Measurements from ENCODE around the gene ALOX15B. TPM values are rescaled to one million over a fixed set of nuclear protein-coding genes. Genes with fewer than 3 reads are reported as not detected.

ALOX15B gene
- total and polyA plus RNA-seq, 2 of the 13 experiments (the other 11 are each of a cell fraction or from before 2014, with no cell fraction given) = not detected

DNA sequence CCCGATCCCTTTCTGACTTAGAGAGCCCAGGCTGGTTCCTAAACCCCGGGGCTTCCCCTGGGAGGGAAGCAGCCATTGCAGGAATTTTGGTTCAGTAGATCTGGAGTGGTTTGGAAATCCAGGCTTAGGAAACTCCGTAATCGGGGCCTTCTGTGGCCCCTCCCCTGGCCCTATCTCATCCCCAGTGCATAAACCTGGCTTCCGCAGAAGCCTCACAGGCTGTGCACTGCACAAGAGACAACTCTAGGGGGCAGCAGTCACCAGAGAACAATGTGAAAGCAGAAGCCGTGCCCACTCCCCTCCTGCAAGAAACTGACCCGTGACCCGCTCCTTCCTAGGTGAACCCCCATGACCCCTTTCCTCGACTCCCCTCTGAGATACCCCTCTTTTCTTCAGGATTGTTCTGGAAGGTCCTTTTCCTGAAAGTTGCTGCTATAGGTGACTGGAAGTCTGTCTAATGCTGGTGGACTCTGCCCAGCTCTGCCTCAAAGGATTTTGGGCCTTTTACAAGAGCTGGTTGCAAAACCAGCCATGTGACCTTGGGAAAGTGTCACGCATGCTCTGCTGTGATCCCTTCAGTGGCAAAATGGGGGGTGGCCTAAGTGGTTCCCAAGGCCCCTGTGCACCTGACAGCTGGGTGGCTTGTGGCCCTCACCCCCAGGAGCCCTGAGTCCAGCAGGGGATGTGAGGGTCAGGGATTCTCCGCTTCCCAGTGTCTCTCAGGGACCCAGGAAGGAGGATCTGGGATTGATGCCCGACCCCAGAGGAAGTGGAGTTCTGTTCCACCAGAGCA, 22.0 kb upstream of the ALOX15B start (continued):
- TF ChIP-seq, protein P1, sequence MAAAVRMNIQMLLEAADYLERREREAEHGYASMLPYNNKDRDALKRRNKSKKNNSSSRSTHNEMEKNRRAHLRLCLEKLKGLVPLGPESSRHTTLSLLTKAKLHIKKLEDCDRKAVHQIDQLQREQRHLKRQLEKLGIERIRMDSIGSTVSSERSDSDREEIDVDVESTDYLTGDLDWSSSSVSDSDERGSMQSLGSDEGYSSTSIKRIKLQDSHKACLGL (CRISPR knock-in tag; IDR thresholded peaks at IDR 0.05) = no peak
- TF ChIP-seq KAT2B (IDR thresholded peaks at IDR 0.05; ENCODE audit: borderline replicate concordance, low read depth, low read length) (no peak), ARID2 (CRISPR knock-in tag; IDR thresholded peaks at IDR 0.05; ENCODE audit: borderline replicate concordance) (no peak), SOX6 (IDR thresholded peaks at IDR 0.05) (no peak), SOX6 (CRISPR knock-in tag; IDR thresholded peaks at IDR 0.05) (no peak), ZSCAN30 (CRISPR knock-in tag; IDR thresholded peaks at IDR 0.05) (no peak), TEAD3 (CRISPR knock-in tag; optimal IDR thresholded peaks at IDR 0.05; ENCODE audit: borderline replicate concordance) (peak; percentile 35), MEIS2 (CRISPR knock-in tag; IDR thresholded peaks at IDR 0.05) (no peak), THAP7 (CRISPR knock-in tag; IDR thresholded peaks at IDR 0.05) (no peak), ARNTL (CRISPR knock-in tag; IDR thresholded peaks at IDR 0.05) (no peak), ZBTB20 (CRISPR knock-in tag; IDR thresholded peaks at IDR 0.05; ENCODE audit: borderline replicate concordance, low read depth) (no peak), ISX (CRISPR knock-in tag; conservative IDR thresholded peaks at IDR 0.05) (no peak), ZNF441 (CRISPR knock-in tag; IDR thresholded peaks at IDR 0.05; ENCODE audit: borderline replicate concordance) (peak; percentile 60; the same call in 1 of the 2 replicates), ZNF510 (CRISPR knock-in tag; IDR thresholded peaks at IDR 0.05; ENCODE audit: low read depth) (no peak), ZNF501 (CRISPR knock-in tag; IDR thresholded peaks at IDR 0.05) (0 out of 2 replicates have a peak, but pooled peaks have one; percentile 18)
- TF ChIP-seq, protein P2, sequence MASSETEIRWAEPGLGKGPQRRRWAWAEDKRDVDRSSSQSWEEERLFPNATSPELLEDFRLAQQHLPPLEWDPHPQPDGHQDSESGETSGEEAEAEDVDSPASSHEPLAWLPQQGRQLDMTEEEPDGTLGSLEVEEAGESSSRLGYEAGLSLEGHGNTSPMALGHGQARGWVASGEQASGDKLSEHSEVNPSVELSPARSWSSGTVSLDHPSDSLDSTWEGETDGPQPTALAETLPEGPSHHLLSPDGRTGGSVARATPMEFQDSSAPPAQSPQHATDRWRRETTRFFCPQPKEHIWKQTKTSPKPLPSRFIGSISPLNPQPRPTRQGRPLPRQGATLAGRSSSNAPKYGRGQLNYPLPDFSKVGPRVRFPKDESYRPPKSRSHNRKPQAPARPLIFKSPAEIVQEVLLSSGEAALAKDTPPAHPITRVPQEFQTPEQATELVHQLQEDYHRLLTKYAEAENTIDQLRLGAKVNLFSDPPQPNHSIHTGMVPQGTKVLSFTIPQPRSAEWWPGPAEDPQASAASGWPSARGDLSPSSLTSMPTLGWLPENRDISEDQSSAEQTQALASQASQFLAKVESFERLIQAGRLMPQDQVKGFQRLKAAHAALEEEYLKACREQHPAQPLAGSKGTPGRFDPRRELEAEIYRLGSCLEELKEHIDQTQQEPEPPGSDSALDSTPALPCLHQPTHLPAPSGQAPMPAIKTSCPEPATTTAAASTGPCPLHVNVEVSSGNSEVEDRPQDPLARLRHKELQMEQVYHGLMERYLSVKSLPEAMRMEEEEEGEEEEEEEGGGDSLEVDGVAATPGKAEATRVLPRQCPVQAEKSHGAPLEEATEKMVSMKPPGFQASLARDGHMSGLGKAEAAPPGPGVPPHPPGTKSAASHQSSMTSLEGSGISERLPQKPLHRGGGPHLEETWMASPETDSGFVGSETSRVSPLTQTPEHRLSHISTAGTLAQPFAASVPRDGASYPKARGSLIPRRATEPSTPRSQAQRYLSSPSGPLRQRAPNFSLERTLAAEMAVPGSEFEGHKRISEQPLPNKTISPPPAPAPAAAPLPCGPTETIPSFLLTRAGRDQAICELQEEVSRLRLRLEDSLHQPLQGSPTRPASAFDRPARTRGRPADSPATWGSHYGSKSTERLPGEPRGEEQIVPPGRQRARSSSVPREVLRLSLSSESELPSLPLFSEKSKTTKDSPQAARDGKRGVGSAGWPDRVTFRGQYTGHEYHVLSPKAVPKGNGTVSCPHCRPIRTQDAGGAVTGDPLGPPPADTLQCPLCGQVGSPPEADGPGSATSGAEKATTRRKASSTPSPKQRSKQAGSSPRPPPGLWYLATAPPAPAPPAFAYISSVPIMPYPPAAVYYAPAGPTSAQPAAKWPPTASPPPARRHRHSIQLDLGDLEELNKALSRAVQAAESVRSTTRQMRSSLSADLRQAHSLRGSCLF (CRISPR knock-in tag; IDR thresholded peaks at IDR 0.05; ENCODE audit: borderline replicate concordance) = no peak
- TF ChIP-seq, protein P3, sequence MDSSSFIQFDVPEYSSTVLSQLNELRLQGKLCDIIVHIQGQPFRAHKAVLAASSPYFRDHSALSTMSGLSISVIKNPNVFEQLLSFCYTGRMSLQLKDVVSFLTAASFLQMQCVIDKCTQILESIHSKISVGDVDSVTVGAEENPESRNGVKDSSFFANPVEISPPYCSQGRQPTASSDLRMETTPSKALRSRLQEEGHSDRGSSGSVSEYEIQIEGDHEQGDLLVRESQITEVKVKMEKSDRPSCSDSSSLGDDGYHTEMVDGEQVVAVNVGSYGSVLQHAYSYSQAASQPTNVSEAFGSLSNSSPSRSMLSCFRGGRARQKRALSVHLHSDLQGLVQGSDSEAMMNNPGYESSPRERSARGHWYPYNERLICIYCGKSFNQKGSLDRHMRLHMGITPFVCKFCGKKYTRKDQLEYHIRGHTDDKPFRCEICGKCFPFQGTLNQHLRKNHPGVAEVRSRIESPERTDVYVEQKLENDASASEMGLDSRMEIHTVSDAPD (CRISPR knock-in tag; IDR thresholded peaks at IDR 0.05) = no peak
- TF ChIP-seq, protein P4, sequence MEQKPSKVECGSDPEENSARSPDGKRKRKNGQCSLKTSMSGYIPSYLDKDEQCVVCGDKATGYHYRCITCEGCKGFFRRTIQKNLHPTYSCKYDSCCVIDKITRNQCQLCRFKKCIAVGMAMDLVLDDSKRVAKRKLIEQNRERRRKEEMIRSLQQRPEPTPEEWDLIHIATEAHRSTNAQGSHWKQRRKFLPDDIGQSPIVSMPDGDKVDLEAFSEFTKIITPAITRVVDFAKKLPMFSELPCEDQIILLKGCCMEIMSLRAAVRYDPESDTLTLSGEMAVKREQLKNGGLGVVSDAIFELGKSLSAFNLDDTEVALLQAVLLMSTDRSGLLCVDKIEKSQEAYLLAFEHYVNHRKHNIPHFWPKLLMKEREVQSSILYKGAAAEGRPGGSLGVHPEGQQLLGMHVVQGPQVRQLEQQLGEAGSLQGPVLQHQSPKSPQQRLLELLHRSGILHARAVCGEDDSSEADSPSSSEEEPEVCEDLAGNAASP (CRISPR knock-in tag; IDR thresholded peaks at IDR 0.05; ENCODE audit: borderline replicate concordance) = no peak
